Psoas muscle (tissue), 8 donors: ENCODE results near the gene ARL4C. TPM values are rescaled to one million over a fixed set of nuclear protein-coding genes. Genes with fewer than 3 reads are reported as not detected.

Experiments used
- ATAC-seq, 4 donors: fragments of 200-7000 bp; cut with Tn5 transposase; one replicate each; pipeline ENCODE4 v1.9.1; 2020; ENCODE audit warnings: moderate library complexity in 3 of 4, mild to moderate bottlenecking in 2 of 4
- DNase-seq, 2 donors: peaks; one replicate each; pipeline ENCODE4 v3.0.0-alpha.2; 2020
- H3K27ac ChIP-seq: fragments of 200-600 bp; one replicate; pipeline ENCODE4 v1.8.0; 2022
- H3K27me3 ChIP-seq, 3 donors: fragments of 200-600 bp in 1 of 3; one replicate each; pipeline versions ENCODE4 v1.6.1 to v1.8.0; 2013 to 2022; ENCODE audit warnings: low read length in 2 of 3, mild to moderate bottlenecking in 2 of 3, moderate library complexity in 1 of 3; ENCODE audit not compliant: insufficient read depth in 3 of 3
- H3K36me3 ChIP-seq, 2 donors: fragments of 200-600 bp in 1 of 2; one replicate each; pipeline versions ENCODE4 v1.6.1 to v1.8.0; 2013 to 2022; ENCODE audit warnings: low read depth in 1 of 2, mild to moderate bottlenecking in 1 of 2, moderate library complexity in 1 of 2; ENCODE audit not compliant: insufficient read depth in 1 of 2
- H3K4me1 ChIP-seq: fragments of 200-600 bp; one replicate; pipeline ENCODE4 v1.8.0; 2022
- H3K4me3 ChIP-seq: fragments of 200-600 bp; one replicate; pipeline ENCODE4 v1.8.0; 2022; ENCODE audit warnings: mild to moderate bottlenecking
- H3K9me3 ChIP-seq: fragments of 200-600 bp; one replicate; pipeline ENCODE4 v1.8.0; 2022
- WGBS, 3 donors: extraction: QIAGEN DNeasy Blood & Tissue Kit; methylation state at CpG; one replicate each; pipeline versions ENCODE4 v1.1.6 to v1.1.7; 2013; 5-methylcytosine and 5-hydroxymethylcytosine counted together
- intact Hi-C, 2 donors: fragments of 100-400 bp; cut with DNase I; formaldehyde crosslinking; loops; one replicate each; pipeline versions ENCODE4 v1.11.0 to v1.14.2; 2022
- polyA plus RNA-seq, 3 donors: library from polyadenylated mRNA; stranded (reverse); fragments of 200-250 nt; gene quantifications; one replicate each; pipeline ENCODE4 v1.2.3, GENCODE V29; 2013
- total RNA-seq, 4 donors: library from RNA; stranded (reverse); fragmentation: NEBNext Ultra II Directional in 2 of 4; extraction: Animal tissue kit (Norgen Biotek cat#: 25700) in 2 of 4; gene quantifications; one replicate each; pipeline versions ENCODE4 v1.2.1 to v1.2.4, GENCODE V29; 2021 to 2023
- TF ChIP-seq, protein P1 (sequence below): fragments of 200-600 bp; IDR thresholded peaks from one replicate; pipeline ENCODE4 v1.8.0; 2022; ENCODE audit warnings: antibody characterized with exemption
- donor health status: healthy with polysubstance abuse.
- donor health status: DM: no; HTN: no; CAD: no; lungs with moderate emphysema.
- donor health status: Bipolar disorder and iron deficiency.
- donor health status: healthy.
- donor health status: DM: yes; HTN: yes; CAD: no.
- donor health status: DM: no; HTN: no; CAD: no.
- donor health status: DM: no; HTN: no; CAD: no.
- donor health status: DM: yes; HTN: yes; CAD: no.

ARL4C gene
- total and polyA plus RNA-seq, 7 donors = 0.34 to 1.6 (median 1.1) TPM

DNA sequence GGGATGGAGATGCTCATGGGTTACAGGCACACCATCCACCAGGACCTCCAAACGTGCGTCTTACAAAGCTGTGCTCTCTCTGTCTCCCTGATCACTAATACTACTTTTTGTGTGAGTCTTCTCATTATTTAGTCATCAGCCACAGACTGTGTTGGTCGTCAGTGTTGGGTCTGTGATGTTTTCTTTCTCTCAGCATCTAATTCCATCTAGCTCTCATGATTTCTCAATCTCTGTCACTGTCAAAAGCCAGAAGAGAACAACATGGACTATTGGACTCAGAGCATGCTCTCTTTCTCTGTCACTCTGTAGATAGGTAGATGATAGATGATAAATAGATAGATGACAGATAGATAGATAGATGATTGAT is 6.0 kb upstream of the ARL4C start:
- no peak overlapping the region for H3K4me3 ChIP-seq
- WGBS, 3 donors = 49 to 64% (median 60%) methylated on average over 3 of the region's 3 CpGs
- no peaks in the 10 kb centered on the region for H3K4me1 ChIP-seq
- DNase-seq (no peak), ATAC-seq (no peak)
- H3K9me3 ChIP-seq = no peaks in the 10 kb centered on the region
- H3K36me3 ChIP-seq = no peaks in the 10 kb centered on the region
- TF ChIP-seq, protein P1, sequence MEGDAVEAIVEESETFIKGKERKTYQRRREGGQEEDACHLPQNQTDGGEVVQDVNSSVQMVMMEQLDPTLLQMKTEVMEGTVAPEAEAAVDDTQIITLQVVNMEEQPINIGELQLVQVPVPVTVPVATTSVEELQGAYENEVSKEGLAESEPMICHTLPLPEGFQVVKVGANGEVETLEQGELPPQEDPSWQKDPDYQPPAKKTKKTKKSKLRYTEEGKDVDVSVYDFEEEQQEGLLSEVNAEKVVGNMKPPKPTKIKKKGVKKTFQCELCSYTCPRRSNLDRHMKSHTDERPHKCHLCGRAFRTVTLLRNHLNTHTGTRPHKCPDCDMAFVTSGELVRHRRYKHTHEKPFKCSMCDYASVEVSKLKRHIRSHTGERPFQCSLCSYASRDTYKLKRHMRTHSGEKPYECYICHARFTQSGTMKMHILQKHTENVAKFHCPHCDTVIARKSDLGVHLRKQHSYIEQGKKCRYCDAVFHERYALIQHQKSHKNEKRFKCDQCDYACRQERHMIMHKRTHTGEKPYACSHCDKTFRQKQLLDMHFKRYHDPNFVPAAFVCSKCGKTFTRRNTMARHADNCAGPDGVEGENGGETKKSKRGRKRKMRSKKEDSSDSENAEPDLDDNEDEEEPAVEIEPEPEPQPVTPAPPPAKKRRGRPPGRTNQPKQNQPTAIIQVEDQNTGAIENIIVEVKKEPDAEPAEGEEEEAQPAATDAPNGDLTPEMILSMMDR = no peak
- no peak overlapping the region for H3K27ac ChIP-seq
- intact Hi-C loops = loop anchor here (5.0 to 10.0 kb wide), 2 partner anchors 218 to 361 kb away; no protein-coding TSS in a partner anchor
- H3K27me3 ChIP-seq = peaks cover 0 to 3% (median 0%) of the 10 kb centered on the region in 3 donors

DNA sequence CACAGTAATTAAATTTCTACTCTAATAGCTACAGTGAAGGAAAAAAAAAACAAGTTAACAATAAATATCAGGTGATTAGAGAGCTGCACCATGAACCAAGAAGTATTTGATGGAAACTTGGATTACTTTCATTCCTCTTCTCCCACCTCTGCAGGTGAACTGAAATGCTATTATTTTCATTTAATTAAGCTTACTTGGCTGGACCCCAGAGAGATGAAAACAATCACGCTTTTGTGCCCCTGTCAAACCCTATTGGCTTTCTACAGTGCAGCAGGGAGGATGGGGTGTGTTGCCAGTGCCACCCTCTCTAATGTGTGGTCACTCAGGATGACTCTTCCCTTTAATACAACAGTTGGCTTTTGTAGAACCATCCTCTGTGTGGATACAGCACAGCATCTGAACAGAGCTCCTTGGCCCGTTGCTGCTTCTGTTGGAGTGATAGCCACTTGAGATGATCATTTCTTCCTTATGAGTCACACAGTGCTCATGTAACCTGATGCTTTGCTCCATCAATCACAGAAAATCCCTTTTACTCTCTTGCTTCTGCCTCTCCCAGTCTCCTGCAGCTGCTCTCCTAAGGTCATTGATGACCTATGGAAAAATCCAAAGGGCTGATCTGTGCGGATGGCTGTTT is 5.5 kb upstream of the ARL4C start:
- 39 to 47% (median 41%) methylated on average over 3 of the region's 3 CpGs for WGBS, 3 donors
- no peaks in the 10 kb centered on the region for H3K36me3 ChIP-seq
- H3K27me3 ChIP-seq = peaks cover 0 to 3% (median 0%) of the 10 kb centered on the region in 3 donors
- TF ChIP-seq, protein P1 = no peak
- intact Hi-C loops = loop anchor here (5.0 to 10.0 kb wide), 2 partner anchors 218 to 360 kb away; no protein-coding TSS in a partner anchor
- H3K4me3 ChIP-seq = no peak overlapping the region
- DNase-seq = no peak
- no peak for ATAC-seq
- no peaks in the 10 kb centered on the region for H3K9me3 ChIP-seq
- H3K4me1 ChIP-seq = no peaks in the 10 kb centered on the region
- H3K27ac ChIP-seq = no peak overlapping the region

DNA sequence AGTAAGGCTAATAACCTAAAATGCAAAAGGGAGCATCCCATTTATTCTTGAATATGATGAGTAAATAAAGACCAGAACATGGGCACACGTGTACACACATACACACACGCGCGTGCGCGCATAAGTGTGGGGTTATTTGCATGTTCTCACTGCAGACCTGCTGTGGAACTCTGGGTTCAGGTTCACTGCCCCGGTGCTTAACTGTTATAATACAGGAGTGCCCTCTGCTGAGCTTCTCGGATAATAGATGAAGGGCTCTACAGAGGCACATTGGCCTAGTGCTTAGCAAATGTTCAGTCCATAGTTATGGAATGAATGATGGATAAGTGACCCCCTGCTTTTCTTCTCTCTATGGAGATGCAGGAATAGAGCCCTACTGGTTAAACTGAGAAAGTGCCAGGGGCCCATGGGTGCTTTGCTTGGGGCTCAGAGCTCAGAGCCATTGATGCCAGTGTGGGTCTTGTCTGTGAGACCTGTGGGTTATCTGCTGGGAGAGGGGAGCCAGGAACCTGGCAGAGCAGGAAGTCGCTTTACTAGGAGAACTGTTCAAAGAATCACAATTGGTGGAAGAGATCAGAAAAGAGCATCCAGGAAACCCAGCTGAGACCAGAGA is 3.6 kb upstream of the ARL4C start:
- peaks cover 6% of the 10 kb centered on the region for H3K4me1 ChIP-seq
- H3K4me3 ChIP-seq = no peak overlapping the region
- intact Hi-C loops = loop anchor here (5.0 to 10.0 kb wide), 2 partner anchors 216 to 358 kb away; no protein-coding TSS in a partner anchor
- 50 to 52% (median 50%) methylated on average over 9 of the region's 9 CpGs for WGBS, 3 donors
- no peaks in the 10 kb centered on the region for H3K9me3 ChIP-seq
- DNase-seq = peak; percentile 36 to 59
- no peak overlapping the region for H3K27ac ChIP-seq
- ATAC-seq = peak in 1 of 4 donors; percentile 26
- peaks cover 0 to 12% (median 0%) of the 10 kb centered on the region in 3 donors for H3K27me3 ChIP-seq
- H3K36me3 ChIP-seq = no peaks in the 10 kb centered on the region
- TF ChIP-seq, protein P1 = peak; percentile 35

DNA sequence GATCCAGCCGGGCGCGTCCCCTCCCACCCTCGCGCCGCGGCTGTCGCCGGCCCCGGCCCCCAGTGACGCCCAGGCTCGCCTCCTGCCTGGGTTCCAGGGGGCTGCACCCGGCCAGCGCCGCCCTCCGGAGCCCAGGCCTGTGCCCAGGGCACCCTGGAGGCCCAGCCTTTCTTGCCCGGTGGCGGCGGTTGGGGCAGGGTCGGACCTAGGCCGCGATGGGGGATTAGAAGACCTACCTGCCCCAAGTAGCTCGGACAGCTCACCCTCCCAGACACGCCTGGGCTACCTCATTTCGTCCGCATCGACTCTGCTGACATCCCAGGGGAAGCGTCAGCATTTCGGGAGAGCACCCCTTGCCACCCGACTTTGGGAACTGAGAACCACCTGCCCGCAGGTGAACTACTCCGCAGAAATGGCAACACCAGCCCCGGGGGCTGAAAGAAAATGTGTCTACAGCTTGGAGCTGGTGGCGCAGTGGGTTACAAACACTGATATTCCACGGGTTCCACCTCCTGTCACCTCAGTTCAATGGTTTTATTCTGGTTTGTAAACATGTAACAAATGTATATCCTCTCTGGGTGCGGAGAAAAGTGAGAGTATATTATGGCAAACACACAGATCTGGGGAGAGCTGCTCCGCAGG is 834 bp upstream of the ARL4C start:
- H3K4me3 ChIP-seq = peak overlapping the region; percentile 64
- H3K36me3 ChIP-seq = no peaks in the 10 kb centered on the region
- peaks cover 0 to 37% (median 4%) of the 10 kb centered on the region in 3 donors for H3K27me3 ChIP-seq
- DNase-seq (no peak), ATAC-seq (peak in 2 of 4 donors; percentile 12 to 18)
- intact Hi-C loops = loop anchor here in 1 of 2 donors (5.0 kb wide), 1 partner anchor 210 kb away; no protein-coding TSS in a partner anchor
- H3K27ac ChIP-seq = no peak overlapping the region
- no peaks in the 10 kb centered on the region for H3K9me3 ChIP-seq
- TF ChIP-seq, protein P1 = no peak
- peaks cover 6% of the 10 kb centered on the region for H3K4me1 ChIP-seq
- WGBS, 3 donors = 57 to 67% (median 65%) methylated on average over 26 to 37 of the region's 37 CpGs
